HG03066 (cell line): ENCODE data around the gene PHAX.
"Not testable (repeated sequence)": the region's sequence is repeated elsewhere in the genome, so short reads cannot be mapped to it uniquely, and the experiment has no call there.

Experiments used
- ATAC-seq: cut with Tn5 transposase; IDR thresholded peaks from one replicate; pipeline ENCODE4 v1.9.1; 2021; ENCODE audit warnings: low read depth; ENCODE audit not compliant: unreplicated experiment

The PHAX gene

DNA sequence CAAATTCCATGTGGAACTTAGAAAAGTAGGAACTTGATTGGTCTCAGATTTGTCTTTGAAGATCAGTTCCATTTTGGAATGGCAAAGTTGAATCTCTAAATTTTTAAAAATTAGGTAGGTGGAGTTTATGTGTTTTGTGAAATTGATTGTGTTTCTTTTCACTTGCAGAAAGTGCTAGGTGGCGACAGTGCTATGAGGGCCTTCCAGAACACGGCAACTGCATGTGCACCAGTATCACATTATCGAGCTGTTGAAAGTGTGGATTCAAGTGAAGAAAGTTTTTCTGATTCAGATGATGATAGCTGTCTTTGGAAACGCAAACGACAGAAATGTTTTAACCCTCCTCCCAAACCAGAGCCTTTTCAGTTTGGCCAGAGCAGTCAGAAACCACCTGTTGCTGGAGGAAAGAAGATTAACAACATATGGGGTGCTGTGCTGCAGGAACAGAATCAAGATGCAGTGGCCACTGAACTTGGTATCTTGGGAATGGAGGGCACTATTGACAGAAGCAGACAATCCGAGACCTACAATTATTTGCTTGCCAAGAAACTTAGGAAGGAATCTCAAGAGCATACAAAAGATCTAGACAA is 2.8 kb downstream of the PHAX start:
- ATAC-seq, result no peak

DNA sequence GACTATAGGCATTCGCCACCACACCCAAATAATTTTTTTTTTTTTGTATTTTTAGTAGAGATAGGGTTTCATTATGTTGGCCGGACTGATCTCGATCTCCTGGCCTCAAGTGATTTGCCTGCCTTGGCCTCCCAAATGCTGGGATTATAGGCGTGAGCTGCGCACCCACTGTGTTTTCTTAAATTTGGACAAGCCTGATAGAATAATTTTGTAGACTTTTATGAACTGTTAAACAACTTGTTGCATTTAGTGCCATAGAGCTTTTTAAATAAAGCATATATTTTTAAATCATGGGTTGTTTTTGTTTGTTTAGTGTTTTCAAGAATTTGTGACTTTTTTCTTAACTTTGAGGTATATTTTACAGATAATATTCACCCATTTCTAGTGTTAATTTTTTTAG is 4.8 kb downstream of the PHAX start:
- ATAC-seq, result no peak

DNA sequence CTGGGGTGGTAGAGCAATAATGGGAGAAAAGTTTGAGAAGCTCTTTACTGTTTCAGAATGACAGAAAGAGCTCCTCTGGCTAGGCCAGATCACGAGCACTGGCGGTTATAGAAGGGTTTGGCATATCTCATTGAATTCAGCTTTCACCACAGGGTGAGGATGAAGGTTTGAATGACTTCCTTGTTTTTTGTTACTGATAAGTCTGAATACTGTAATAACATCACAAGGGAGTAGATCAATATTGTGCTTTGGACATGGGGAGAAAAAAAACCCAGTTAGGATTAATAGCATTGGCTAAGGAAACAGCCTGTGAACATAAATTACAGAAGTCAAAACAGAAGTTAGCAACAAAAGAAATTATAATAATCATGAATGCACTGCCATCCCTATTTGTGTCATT is 9.4 kb downstream of the PHAX start:
- ATAC-seq, result no peak

DNA sequence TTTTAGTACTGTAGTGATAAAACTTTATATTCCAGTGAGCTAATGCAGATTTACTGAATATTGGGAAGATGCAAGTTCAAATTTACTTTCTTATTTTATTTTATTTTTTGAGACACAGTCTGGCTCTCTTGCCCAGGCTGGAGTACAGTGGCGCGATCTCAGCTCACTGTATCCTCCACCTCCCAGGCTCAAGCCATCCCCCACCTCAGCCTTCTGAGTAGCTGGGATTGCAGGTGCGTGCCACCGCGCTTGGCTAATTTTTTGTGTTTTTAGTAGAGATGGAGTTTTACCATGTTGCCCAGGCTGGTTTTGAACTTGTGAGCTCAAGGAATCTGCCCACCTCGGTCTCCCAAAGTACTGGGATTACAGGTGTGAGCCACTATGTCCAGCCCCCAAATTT is 9.9 kb downstream of the PHAX start:
- no peak for ATAC-seq

DNA sequence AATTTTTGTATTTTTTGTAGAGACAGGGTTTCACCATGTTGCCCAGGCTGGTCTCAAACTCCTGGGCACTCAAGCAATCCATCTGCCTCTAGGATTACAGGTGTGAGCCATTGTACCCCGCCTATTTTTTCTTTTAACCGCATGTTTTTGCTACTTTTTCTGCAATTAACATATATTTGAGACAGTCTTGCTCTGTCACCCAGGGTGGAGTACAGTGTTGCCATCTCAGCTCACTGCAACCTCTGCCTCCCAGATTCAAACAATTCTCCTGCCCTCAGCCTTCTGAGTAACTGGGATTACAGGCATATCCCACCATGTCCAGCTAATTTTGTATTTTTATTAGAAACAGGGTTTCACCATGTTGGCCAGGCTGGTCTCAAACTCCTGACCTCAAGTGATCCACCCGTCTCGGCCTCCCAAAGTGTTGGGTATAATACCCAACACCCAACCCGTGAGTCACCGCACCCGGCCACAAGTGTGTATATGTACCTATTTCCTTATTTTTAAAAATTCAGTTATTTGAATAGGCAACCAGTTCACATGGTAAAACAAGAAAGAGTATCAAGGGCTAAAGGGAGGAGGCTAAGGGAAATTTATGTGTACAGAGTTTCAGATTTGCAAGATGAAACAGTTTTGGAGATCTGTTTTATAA is 13.3 kb downstream of the PHAX start:
- no peak for ATAC-seq

DNA sequence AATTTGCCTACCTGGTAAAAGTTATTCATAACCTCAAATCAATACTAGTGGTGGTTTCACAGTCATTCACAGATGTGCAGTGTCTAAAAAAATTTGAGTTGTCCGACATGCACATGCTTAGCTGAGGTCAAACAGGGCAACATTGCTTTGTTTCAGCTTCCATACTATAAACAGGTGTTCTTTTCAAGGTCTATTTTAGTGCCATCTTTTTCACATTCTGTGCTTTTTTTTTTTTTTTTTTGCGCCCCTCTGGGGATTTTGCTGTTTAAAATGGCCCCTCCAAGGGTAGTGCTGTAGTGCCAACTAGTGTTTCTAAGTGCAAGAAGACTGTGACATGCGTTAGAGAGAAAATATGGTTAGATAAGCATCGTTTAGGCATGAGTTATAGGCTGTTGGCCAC is 14.5 kb downstream of the PHAX start:
- peak; percentile 96 for ATAC-seq

DNA sequence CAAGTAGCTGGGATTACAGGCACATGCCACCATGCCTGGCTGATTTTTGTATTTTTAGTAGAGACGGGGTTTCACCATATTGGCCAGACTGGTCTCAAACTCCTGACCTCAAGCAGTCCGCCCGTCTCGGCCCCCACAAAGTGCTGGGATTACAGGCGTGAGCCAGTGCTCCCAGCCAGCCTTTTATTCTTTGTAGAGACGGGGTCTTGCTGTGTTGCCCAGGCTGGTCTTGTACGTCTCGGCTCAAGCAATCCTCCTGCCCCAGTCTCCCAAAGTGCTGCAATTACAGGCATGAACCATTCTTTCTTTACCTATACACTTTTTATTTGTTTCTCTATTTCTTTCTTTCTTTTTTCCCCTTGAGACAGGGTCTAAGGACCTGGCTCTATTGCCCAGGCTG is 16.9 kb downstream of the PHAX start:
- ATAC-seq, result not testable (repeated sequence)

DNA sequence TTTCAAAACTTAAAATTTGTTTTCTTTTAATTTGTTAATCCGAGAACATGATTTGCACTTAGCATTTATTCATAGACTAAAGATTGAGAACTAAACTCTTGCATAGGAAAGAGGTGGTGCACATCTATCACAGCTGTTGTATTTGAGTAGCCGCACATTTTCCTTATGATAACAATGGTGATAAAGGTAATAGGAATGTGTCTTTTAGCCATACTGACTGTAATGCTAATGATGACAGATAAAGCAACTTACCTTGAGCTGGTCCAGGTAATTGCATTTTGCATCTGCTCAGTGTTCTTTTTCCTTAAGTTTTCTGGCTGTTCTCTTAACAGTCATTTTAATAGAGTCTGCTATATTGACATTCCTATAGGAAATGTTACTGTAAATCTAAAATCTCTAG is 19.0 kb downstream of the PHAX start:
- ATAC-seq, result no peak

DNA sequence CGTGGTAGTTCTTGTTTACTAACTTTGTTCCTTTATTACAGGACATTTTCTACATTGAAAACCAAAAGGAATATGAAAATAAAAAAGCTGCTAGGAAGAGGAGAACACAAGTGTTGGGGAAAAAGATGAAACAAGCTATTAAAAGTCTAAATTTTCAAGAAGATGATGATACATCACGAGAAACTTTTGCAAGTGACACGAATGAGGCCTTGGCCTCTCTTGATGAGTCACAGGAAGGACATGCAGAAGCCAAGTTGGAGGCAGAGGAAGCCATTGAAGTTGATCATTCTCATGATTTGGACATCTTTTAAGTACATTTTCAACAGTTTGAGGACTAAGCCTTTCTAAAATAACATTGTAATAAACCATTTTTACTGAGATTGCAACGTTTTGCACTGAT is 23.8 kb downstream of the PHAX start:
- no peak for ATAC-seq

DNA sequence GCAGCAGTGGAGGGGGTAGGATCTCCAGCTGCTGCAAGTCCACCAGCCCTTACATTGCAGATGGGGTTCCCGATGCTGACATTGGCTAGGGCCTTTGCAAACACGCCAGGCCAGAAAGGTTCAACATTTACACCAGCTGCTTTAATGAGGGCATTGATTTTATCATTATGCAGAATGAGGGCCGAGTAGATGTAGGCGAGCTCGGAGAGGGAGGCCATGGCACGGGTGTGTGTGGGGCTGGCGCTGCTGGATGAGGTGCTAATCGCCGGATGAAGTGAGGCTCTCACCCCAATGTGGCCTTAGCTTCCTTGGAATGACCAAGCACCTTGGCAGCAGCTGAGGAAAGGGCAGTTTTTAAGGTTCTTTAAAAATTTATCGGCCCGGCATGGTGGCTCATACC is 27.4 kb downstream of the PHAX start:
- ATAC-seq, result no peak

DNA sequence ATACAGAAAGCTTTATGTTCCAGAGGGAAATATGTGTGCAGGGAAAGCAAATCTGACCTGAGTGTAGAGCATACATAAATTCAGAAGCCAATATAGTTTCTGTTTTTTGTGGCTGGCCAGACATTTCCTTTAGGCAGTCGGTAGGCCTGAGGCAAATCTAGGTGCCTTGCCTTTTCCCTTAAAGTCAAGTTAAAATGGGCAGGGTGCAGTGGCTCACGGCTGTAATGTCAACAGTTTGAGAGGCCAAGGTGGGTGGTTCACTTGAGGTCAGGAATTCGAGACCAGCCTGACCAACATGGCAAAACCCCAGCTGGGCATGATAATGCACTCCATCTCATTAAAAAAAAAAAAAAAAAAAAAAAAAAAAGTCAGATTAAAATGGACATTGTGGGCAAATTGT is 31.2 kb downstream of the PHAX start:
- no peak for ATAC-seq

DNA sequence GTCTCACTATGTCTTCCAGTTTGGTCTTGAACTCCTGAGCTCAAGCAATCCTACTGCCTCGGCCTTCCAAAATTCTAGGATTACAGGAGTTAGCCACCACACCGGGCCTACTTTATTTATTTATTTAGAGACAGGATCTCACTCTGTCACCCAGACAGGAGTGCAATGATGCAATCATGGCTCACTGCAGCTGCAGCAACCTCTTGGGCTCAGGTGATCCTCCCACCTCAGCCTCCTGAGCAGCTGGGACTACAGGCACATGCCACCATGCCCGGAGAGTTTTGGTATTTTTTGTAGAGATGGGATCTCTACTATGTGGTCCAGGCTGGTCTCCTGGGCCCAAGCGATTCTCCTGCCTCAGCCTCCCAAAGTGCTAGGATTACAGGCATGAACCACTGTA is 32.8 kb downstream of the PHAX start:
- no peak for ATAC-seq

DNA sequence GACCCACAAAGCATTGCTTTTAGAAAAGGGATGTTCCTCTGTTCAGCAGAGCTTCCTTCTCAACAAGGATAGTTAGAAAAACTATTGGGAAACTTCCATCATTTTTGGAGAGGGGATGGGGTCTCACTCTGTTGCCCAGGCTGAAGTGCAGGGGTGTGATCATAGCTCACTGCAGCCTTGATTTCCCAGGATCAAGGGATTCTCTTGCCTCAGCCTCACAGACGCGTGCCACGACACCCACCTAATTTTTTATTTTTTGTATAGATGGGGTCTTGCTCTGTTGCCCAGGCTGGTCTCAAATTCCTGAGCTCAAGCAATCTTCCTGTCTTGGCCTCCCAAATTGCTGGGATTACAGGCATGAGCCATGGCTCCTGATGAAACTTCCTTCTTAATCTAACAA is 34.8 kb downstream of the PHAX start:
- ATAC-seq, result no peak

DNA sequence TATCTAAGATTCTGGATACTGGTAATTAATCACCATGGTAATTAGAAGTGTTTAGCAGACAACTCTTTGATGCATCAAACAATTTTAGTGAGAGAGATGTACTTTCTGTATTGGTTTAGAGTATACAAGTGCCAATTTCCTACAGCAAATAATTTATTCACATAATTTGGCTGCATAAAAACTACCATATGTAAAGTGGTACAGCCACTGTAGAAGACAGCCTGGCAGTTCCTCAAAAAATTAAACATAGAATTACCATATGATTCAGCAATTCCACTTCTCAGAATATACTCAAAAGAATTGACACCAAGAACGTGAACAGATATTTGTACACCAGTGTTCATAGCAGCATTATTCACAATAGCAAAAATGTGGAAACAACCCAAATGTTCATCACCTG is 36.2 kb downstream of the PHAX start:
- no peak for ATAC-seq

DNA sequence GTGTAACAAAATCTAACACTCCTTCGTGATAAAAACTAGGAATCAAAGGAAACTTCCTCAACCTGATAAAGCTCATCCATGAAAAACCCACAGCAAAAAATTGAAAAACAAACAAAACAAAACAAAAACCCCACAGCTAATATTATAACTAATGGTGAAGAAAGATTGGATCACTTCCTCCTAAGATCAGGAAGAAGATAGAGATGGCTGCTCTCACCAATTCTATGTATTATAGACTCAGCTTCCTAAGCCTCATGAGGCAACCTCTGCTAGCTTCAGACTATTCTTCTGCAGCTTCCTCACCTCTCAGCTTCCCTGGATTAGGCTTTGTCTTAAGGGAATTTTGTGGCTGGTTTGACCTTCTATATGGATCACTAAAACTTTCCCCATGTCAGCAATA is 40.1 kb downstream of the PHAX start:
- no peak for ATAC-seq

DNA sequence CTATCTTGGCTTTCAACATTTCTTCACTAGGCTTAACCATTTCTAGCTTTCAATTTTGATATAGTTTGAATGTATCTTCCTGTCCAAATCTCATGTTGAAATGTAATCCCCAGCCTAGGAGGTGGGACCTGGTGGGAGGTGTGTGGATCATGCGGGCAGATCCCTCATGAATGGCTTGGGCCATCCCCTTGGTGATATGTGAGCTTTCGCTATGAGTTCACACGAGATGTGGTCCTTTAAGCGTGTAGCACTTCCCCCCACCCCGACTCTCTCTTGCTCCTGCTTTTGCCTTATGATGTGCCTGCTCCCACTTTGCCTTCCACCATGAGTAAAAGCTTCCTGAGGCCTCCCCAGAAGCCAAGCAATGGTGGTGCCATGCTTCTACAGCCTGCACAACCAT is 40.6 kb downstream of the PHAX start:
- no peak for ATAC-seq

DNA sequence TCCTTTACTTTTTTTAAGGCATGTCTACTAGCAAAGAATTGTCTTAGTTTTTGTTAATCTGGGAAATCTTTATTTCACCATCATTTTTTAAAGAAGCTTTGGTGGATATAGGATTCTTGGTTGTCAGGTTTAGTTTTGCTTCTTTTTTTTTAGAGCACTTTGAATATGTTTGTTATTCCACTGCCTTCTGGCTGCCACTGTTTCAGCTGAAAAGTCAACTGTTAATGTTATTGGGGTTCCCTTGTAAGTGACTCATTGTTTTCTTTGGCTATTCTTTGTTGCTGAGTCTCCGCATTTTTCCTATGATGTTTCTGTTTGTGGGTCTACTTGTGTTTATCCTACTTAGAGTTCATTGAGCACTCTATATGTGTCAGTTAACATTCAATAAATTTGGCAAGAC is 44.4 kb downstream of the PHAX start:
- ATAC-seq, result no peak

DNA sequence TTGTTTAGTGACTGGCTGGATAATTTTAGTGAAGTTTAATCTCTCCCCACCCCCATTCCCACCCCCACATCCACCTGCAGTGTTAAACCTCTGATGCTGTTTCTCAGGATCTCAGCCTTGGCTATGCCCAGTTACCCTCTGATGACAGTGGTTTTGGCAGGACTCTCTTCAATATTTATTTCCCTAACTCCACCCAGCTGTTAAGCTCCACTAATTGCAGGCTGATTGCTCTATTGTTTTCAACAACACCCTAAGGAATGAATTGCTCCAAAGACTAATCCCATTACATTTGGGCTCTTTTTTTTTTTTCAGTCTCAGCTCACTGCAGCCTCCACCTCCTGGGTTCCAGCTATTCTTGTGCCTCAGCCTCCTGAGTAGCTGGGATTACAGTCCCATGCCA is 46.3 kb downstream of the PHAX start:
- no peak for ATAC-seq

DNA sequence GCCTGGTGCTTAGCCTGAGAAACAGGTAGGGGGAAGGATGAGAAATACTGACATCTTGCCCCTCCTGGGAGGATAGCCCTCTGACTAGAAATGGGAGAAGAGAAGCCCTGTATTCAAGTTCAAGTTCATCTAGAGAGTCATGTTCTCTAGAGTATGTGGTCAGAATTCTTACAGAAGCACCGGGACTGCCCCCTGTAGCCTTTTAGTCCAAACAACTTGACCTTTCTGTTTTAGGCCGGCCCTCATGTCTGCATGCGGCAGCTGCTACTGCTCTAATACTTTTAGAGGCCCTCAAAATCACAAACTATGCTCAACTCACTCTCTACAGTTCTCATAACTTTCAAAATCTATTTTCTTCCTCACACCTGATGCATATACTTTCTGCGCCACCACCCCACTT is 47.7 kb downstream of the PHAX start:
- no peak for ATAC-seq

DNA sequence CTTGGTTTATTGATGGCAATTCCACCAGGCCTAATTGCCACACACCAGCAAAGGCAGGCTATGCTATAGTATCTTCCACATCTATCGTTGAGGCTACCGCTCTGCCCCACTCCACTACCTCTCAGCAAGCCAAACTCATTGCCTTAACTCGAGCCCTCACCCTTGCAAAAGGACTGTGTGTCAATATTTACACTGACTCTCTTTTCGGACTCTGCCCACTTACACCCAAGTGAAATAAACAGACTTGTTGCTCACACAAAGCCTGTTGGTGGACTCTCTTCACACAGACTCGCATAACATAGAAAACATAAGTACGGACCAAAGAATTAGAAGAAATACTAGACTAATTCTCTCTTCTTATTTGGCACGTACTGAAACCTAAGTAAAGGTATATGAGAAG is 48.3 kb downstream of the PHAX start:
- ATAC-seq, result not testable (repeated sequence)

DNA sequence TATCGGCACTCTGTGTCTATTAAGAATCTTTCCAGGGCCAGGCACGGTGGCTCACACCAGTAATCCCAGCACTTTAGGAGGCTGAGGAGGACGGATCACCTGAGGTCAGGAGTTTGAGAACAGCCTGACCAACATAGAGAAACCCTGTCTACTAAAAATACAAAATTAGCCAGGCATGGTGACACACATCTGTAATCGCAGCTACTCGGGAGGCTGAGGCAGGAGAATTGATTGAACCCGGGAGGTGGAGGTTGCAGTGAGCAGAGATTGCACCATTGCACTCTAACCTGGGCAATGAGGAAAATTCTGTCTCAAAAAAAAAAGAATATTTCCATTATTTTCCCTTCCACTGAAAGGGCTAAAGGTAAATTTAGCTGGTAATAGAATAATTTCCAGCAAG is 49.0 kb downstream of the PHAX start:
- ATAC-seq, result not testable (repeated sequence)

DNA sequence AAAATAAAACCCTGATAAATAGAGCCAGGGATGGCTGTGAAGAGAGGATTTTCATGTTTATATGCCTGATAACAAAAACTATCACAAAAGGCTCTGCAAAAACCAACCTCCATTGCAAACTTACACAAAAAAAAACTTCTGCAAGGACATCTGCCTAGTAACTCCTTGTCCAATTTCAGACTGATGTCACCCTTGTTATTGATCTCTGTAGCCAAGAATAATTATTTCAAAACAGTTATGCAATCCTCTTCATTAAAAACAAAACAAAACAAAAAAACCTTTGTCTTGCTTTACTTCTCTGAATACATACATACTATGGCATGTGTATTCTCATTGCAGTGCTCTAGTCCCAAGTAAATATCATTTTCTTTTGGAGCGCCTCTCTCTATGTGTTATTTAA is 49.7 kb downstream of the PHAX start:
- no peak for ATAC-seq

DNA sequence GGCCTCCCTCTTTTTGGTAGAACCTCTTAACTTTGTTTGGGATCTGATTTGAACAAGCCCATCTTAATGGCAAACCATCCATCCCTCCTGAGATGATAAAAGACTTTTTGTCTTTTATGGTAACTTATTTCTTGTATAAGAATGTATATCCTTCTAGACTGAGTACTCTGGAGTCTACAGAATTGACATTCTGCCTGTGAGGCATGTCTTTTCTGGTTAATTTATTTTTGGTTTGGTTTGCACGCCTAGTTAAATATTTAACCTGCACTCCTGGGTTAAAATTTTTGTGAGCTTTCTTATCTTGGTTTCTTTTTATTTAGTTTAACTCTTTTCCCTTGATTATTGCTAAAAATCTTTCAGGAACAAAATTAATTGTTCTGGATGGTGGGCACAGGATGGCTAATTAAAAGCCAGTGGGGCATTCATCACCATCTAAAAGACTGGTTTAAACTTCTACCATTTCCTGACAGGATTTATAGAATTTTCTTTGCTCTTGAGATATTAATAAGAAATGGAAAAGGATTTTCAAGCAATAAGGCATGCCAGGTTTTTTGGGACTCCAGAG is 50.3 kb downstream of the PHAX start:
- ATAC-seq, result no peak
